Ectodermal cell (in vitro differentiated cells): ENCODE results near the gene ACP2.

Source experiments
- H3K27ac ChIP-seq: 2 replicates; pipeline ENCODE4 v1.7.0; 2013; ENCODE audit warnings: mild to moderate bottlenecking, low read depth, low read length; ENCODE audit not compliant: insufficient read depth, poor library complexity, severe bottlenecking
- H3K27me3 ChIP-seq: 2 replicates; pipeline ENCODE4 v1.7.0; 2013; ENCODE audit warnings: mild to moderate bottlenecking, low read length; ENCODE audit not compliant: insufficient read depth, control insufficient read depth, poor library complexity, severe bottlenecking
- H3K36me3 ChIP-seq: one replicate; pipeline ENCODE4 v1.7.0; 2013; ENCODE audit warnings: low read length; ENCODE audit not compliant: control insufficient read depth, insufficient read depth
- H3K4me1 ChIP-seq: one replicate; pipeline ENCODE4 v1.7.0; 2013; ENCODE audit warnings: low read length; ENCODE audit not compliant: control insufficient read depth, insufficient read depth
- H3K4me3 ChIP-seq: 2 replicates; pipeline ENCODE4 v1.7.0; 2013; ENCODE audit warnings: low read depth, low read length, control low read depth; ENCODE audit not compliant: insufficient read depth
- H3K9me3 ChIP-seq: 2 replicates; pipeline ENCODE4 v1.7.0; 2013; ENCODE audit warnings: mild to moderate bottlenecking, low read length, moderate library complexity; ENCODE audit not compliant: control insufficient read depth
- WGBS, 2 experiments: methylation state at CpG; one replicate each; pipeline ENCODE4 v1.1.7; 2013; ENCODE audit warnings: missing lambda C conversion rate in 2 of 2; 5-methylcytosine and 5-hydroxymethylcytosine counted together

Gene ACP2

DNA sequence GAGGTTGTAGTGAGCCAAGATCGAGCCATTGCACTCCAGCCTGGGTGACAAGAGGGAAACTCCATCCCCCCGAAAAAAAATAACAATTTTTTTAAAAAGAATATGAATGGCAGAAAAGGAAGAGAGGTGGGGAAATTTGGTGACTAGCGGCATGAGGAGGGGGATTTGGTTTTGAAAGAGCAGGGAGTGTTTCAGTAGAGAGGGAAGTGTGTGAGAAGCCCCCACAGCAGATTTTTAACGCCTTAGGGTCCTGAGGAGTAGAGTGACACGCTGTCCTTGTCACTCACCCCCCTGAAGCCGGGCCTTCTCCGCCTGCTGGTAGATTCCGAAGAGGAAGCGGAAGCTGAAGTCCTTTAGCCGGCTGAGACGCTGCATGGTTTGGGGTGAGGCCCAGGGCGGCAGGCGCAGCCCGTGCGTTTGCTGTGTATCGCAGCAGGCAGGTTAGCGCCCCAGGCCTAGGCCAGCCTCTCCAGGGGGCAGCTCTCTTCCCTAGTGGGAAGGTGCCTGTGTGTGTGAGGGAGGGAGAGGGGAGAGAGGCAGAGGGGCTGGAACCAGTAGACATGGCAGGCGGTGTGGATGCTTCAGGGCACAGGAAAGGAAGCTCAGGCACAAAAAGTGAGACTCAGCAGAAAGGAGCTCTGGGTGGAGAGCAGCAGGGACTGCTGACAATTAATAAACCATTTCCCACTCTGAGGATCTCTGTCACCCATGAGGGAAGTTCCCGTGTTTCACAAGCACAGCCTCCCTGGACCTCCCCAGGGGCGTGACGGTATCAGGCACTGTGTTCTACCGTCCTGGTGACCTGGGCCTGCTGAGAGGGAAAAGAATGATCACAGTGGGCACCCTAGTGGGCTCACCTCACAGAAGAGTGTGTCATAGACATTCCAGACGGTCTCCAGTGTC is 3.9 kb downstream of the ACP2 start:
- Histone ChIP-seq H3K9me3 (no peaks in the 10 kb centered on the region), H3K27ac (no peak overlapping the region), H3K4me1 (peaks cover 6% of the 10 kb centered on the region), H3K36me3 (peaks cover 39% of the 10 kb centered on the region), H3K4me3 (no peak overlapping the region), H3K27me3 (no peaks in the 10 kb centered on the region)
- 95 to 96% methylated on average over 23 of the region's 23 CpGs for WGBS, 2 experiments

DNA sequence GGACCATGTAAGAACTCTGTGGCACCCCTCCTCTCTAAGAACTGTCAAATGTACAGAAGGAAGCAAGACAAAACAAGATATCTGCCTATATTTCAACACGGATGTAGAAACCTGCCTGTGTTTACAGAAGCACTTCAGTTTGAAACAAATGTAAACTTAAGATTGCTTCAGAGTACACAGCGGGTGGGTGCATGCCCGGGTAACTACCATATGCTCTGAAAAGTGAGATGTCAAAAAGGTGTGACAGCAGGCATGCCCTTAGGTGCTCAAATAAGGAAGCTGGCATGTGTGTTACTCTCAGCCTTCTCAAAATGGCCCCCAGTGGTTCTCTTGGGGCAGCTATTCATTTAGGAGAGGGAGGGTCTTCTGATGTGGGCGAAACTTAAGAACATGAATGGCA is 5.2 kb downstream of the ACP2 start:
- no peak overlapping the region for H3K27ac ChIP-seq
- peaks cover 50% of the 10 kb centered on the region for H3K36me3 ChIP-seq
- no peaks in the 10 kb centered on the region for H3K9me3 ChIP-seq
- peaks cover 6% of the 10 kb centered on the region for H3K4me1 ChIP-seq
- H3K27me3 ChIP-seq: no peaks in the 10 kb centered on the region
- no peak overlapping the region for H3K4me3 ChIP-seq
- WGBS, 2 experiments: 92 to 96% methylated on average over 4 of the region's 4 CpGs

DNA sequence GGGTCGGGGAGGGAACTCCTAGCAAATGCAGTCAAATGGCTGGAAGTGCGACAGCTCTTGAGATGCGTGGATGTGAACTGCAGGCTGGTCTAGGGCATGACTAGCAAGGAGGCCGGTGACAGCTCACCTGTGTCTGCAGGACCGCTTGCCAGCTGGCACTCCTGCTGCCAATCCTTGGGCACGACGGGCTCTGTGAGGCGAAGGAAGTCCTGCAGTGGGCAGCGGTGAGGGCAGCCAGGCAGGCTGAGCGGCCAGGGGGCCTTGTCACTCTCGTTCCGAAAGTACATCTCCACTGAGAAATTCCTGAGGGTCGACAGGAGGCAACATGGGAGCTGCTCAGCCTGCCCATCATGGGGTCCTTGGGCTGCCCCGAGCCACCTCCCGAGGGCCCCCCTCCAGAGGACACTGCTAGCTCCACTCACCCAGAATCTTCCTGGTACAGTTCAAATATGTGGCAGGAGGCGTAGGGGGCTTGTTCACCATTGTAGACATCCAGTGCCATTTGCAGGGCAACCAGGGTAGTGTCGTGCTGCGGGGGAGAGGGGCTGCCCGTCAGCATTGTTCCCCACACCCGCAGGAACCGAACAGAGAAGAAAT is 5.9 kb downstream of the ACP2 start:
- no peaks in the 10 kb centered on the region for H3K27me3 ChIP-seq
- H3K4me1 ChIP-seq: peaks cover 2% of the 10 kb centered on the region
- H3K9me3 ChIP-seq: no peaks in the 10 kb centered on the region
- 95% methylated on average over 21 of the region's 21 CpGs for WGBS, 2 experiments
- H3K36me3 ChIP-seq: peaks cover 50% of the 10 kb centered on the region
- no peak overlapping the region for H3K27ac ChIP-seq
- no peak overlapping the region for H3K4me3 ChIP-seq

DNA sequence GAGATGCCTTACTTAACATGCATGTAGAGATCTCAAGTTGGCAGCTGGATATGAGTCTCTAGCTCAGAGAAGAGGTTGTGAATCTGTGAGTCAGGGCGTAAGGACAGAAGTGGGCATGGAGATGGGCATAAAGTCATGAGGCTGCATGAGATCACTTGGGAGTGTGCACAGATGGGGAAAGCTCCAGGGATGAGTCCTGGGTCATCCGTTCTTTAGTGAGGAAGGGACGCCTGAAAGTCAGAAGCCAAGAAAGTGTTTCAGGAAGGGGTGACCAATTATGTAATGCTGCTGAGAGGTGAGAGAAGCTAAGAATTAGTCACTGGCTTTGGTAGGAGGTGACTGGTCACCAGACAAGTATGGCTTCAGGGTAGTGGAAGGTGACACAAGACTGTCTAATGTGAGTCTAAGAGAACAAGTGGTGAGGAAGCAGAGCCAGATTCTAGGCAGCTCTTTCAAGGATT is 6.7 kb downstream of the ACP2 start:
- H3K9me3 ChIP-seq: no peaks in the 10 kb centered on the region
- 95 to 98% methylated on average over 3 of the region's 3 CpGs for WGBS, 2 experiments
- no peaks in the 10 kb centered on the region for H3K27me3 ChIP-seq
- no peak overlapping the region for H3K4me3 ChIP-seq
- H3K36me3 ChIP-seq: peaks cover 50% of the 10 kb centered on the region
- H3K4me1 ChIP-seq: no peaks in the 10 kb centered on the region
- no peak overlapping the region for H3K27ac ChIP-seq

DNA sequence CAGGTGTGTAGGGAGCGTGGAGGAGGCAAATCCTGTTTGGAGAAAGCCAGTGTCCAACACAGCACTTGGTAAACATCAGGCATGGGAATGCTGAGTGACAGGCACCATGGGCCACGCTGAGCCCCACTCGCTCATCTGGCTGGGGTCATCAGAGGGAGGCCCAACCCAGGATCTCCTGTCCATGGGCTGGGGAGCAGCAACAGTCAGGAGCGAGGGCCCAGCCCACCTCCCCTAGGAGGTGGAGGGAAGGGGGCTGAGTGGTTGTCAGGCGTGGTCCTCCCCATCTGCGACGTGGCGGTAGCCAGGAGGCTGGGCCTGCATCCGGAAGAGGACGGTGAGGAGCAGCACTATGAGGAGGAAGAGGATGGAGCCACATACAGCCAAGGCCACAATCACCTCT is 8.8 kb downstream of the ACP2 start:
- Histone ChIP-seq H3K9me3 (no peaks in the 10 kb centered on the region), H3K27ac (no peak overlapping the region), H3K36me3 (peaks cover 38% of the 10 kb centered on the region), H3K4me1 (no peaks in the 10 kb centered on the region), H3K27me3 (no peaks in the 10 kb centered on the region), H3K4me3 (no peak overlapping the region)
- 95 to 97% methylated on average over 10 of the region's 10 CpGs for WGBS, 2 experiments

DNA sequence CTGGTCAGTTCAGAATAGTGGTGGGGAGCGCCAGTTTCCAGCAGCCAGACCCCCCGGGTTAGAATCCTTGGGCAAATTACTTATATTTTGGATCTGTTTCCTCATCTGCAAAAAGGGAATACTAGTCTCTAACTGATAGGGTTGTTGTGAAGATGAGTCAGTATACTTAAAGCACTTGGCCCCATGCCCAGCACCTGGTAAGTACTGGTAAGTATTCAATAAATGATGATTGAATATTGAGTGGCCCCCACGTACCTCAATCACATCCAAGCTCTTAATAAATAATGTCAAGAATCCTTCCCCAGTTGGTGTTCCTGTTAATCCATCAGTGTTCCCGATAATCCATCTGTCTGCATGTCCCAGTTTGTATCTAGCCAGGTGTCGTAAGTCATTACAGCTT is 12.1 kb downstream of the ACP2 start:
- Histone ChIP-seq H3K36me3 (peaks cover 15% of the 10 kb centered on the region), H3K27me3 (no peaks in the 10 kb centered on the region), H3K4me3 (no peak overlapping the region), H3K9me3 (no peaks in the 10 kb centered on the region), H3K4me1 (no peaks in the 10 kb centered on the region), H3K27ac (no peak overlapping the region)
- 93 to 96% methylated on average over 5 of the region's 5 CpGs for WGBS, 2 experiments

DNA sequence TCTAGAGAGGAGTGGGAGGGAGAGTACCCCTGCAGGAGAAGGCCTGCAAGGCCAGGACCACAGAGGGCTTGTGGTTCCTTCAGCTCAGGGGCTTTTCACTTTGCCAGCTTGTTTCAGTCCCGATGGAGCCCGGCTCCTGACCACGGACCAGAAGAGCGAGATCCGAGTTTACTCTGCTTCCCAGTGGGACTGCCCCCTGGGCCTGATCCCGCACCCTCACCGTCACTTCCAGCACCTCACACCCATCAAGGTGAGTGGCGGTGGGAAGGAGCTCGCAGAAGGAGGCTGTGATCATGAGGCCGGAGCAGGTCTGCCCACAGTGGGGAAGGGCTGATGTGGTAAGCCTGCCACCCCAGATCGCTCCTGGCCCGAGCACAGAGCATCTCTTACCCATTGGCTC is 13.5 kb downstream of the ACP2 start:
- Histone ChIP-seq H3K27ac (no peak overlapping the region), H3K9me3 (no peaks in the 10 kb centered on the region), H3K4me1 (no peaks in the 10 kb centered on the region), H3K27me3 (no peaks in the 10 kb centered on the region), H3K36me3 (peaks cover 11% of the 10 kb centered on the region), H3K4me3 (no peak overlapping the region)
- 95% methylated on average over 12 of the region's 12 CpGs for WGBS, 2 experiments

DNA sequence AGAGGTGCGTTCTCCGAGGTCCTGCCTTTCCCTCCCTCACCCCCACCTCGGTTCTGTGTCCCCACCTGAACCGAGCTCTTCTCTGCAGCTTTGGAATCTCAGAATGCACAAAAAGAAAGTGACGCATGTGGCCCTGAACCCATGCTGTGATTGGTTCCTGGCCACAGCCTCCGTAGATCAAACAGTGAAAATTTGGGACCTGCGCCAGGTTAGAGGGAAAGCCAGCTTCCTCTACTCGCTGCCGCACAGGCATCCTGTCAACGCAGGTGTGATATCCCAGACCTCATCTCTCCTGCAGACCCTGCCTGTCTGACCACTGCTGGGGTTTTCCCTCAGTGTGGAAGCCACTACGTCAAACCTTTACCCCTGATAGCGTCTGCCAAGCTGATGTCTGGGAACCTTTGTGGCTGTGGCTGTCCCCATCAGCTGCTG is 13.9 kb downstream of the ACP2 start:
- 94 to 95% methylated on average over 12 of the region's 12 CpGs for WGBS, 2 experiments

DNA sequence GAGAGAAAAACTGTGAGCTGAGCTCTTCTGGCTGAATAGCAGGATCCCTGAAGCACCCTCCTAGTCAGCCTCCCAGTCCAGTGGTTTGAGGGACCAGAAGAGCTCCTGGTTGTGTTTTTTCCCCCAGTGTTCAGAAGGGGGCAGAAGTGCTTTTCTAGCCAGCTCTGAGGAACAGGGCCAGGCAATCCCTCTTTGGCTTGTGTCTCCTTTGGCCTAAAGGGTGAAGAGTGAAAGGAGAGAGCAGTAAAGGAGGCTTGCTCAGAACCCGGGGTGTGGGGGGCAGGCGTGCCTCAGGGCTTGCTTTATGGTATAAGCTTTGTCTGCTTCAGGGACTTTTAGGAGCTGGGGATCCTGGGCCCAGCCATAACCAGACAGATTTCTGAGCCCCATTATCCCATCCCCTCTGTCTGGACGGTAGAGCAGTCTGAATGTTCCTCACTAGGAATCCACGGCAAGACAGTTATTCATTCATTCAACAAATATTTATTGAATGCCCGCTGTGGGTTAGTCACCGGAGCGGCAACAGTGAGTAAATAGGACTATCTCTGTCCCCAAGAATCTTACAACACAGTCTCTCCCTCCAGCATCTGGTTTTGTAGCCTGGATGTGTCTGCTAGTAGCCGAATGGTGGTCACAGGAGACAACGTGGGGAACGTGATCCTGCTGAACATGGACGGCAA is 14.5 kb downstream of the ACP2 start:
- Histone ChIP-seq H3K27ac (no peak overlapping the region), H3K36me3 (peaks cover 7% of the 10 kb centered on the region), H3K4me1 (no peaks in the 10 kb centered on the region), H3K27me3 (no peaks in the 10 kb centered on the region), H3K9me3 (no peaks in the 10 kb centered on the region), H3K4me3 (no peak overlapping the region)
- WGBS, 2 experiments: 91% methylated on average over 11 of the region's 11 CpGs

More for the DNA sequence above, 13.9 kb downstream of the ACP2 start:
- no peaks in the 10 kb centered on the region for H3K27me3 ChIP-seq
- no peaks in the 10 kb centered on the region for H3K4me1 ChIP-seq
- H3K36me3 ChIP-seq: peaks cover 11% of the 10 kb centered on the region
- no peaks in the 10 kb centered on the region for H3K9me3 ChIP-seq
- no peak overlapping the region for H3K4me3 ChIP-seq
- H3K27ac ChIP-seq: no peak overlapping the region

DNA sequence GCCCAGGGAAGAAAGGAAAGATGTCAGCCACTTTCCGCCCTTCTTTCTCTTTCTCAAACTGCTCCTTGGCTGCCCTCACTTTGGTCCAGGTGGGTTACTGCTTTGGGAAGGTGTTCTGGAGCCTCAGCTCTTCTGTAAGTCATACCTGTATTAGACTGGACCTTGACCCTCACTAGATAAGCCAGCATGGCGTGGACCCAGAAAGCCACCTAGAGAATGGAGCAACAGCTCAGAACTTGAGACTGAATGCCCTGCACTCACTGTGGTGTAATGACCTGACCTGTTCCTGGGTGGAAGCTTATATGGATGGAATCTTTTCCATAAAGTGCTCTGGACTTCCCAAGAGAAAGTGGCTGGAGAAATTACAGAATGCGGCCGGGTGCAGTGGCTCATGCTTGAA is 15.6 kb downstream of the ACP2 start:
- WGBS, 2 experiments: 95 to 96% methylated on average over 4 of the region's 4 CpGs
- Histone ChIP-seq H3K36me3 (no peaks in the 10 kb centered on the region), H3K9me3 (no peaks in the 10 kb centered on the region), H3K27ac (no peak overlapping the region), H3K27me3 (no peaks in the 10 kb centered on the region), H3K4me3 (no peak overlapping the region), H3K4me1 (no peaks in the 10 kb centered on the region)
